Cardiac muscle cell (in vitro differentiated cells and primary cell): ENCODE results near the gene RAF1. TPM values are rescaled to one million over a fixed set of nuclear protein-coding genes. Genes with fewer than 3 reads are reported as not detected.

ENCODE experiments used
- DNase-seq, 2 donors: peaks; one replicate each; pipeline versions ENCODE4 v3.0.0 to v3.0.0-alpha.2; 2010 to 2017; ENCODE audit warnings: low read depth in 1 of 2, low spot score in 1 of 2
- H3K27ac ChIP-seq: fragments of 200-600 bp; sonication (generic); 2 replicates; pipeline ENCODE4 v1.5.1; 2016
- H3K27me3 ChIP-seq: fragments of 200-600 bp; sonication (generic); 2 replicates; pipeline ENCODE4 v1.6.0; 2016; ENCODE audit warnings: control low read depth
- H3K36me3 ChIP-seq: fragments of 200-600 bp; sonication (generic); 2 replicates; pipeline ENCODE4 v1.5.1; 2016; ENCODE audit warnings: control low read depth
- H3K4me1 ChIP-seq: fragments of 200-600 bp; sonication (generic); 2 replicates; pipeline ENCODE4 v1.8.1; 2017; ENCODE audit warnings: low read depth, mild to moderate bottlenecking, mixed run types
- H3K4me3 ChIP-seq: fragments of 200-600 bp; sonication (generic); 2 replicates; pipeline ENCODE4 v1.5.1; 2016; ENCODE audit warnings: mild to moderate bottlenecking
- H3K9me3 ChIP-seq: fragments of 200-600 bp; sonication (generic); 2 replicates; pipeline ENCODE4 v1.5.1; 2017; ENCODE audit warnings: low read depth, mild to moderate bottlenecking, control low read depth
- polyA plus RNA-seq: library from polyadenylated mRNA; unstranded; fragments of >200 nt; fragmentation: Nextera tagmentation; extraction: Ambion mirVana; gene quantifications from 2 replicates; pipeline ENCODE4 v1.2.1, GENCODE V29; 2016
- total RNA-seq: library from RNA; depleted of rRNA; stranded (reverse); fragments of >200 nt; gene quantifications from 2 replicates; pipeline ENCODE4 v1.2.3, GENCODE V29; 2016
- TF ChIP-seq, protein P1 (sequence below): IDR thresholded peaks from 2 replicates; pipeline ENCODE4 v1.5.1; 2012; ENCODE audit warnings: low read depth, mild to moderate bottlenecking, low read length

RAF1 gene
- total and polyA plus RNA-seq, 2 experiments from 2014 or later = 82.8 to 153 TPM

DNA sequence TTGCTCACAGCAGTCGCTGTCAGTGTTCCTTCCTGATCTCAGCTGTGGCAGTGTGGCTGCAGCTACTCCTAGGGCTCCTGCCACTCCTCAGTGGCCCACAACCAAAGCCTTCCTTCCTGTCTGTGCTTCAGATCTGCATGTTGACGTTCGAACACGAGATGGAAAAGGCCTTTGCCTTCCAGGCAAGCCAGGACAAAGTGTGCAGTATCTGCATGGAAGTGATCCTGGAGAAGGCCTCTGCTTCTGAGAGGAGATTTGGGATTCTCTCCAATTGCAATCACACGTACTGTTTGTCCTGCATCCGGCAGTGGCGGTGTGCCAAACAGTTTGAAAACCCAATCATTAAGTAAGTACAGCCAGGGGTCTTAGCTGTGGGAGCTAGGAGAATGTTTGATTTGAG is 89.3 kb downstream of the RAF1 start:
- H3K27ac ChIP-seq = no peak overlapping the region
- H3K27me3 ChIP-seq = no peaks in the 10 kb centered on the region
- TF ChIP-seq, protein P1, sequence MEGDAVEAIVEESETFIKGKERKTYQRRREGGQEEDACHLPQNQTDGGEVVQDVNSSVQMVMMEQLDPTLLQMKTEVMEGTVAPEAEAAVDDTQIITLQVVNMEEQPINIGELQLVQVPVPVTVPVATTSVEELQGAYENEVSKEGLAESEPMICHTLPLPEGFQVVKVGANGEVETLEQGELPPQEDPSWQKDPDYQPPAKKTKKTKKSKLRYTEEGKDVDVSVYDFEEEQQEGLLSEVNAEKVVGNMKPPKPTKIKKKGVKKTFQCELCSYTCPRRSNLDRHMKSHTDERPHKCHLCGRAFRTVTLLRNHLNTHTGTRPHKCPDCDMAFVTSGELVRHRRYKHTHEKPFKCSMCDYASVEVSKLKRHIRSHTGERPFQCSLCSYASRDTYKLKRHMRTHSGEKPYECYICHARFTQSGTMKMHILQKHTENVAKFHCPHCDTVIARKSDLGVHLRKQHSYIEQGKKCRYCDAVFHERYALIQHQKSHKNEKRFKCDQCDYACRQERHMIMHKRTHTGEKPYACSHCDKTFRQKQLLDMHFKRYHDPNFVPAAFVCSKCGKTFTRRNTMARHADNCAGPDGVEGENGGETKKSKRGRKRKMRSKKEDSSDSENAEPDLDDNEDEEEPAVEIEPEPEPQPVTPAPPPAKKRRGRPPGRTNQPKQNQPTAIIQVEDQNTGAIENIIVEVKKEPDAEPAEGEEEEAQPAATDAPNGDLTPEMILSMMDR = no peak
- DNase-seq = peak in 1 of 2 donors; percentile 49
- H3K36me3 ChIP-seq = peaks cover 69% of the 10 kb centered on the region
- no peaks in the 10 kb centered on the region for H3K9me3 ChIP-seq
- no peaks in the 10 kb centered on the region for H3K4me1 ChIP-seq
- H3K4me3 ChIP-seq = no peak overlapping the region

DNA sequence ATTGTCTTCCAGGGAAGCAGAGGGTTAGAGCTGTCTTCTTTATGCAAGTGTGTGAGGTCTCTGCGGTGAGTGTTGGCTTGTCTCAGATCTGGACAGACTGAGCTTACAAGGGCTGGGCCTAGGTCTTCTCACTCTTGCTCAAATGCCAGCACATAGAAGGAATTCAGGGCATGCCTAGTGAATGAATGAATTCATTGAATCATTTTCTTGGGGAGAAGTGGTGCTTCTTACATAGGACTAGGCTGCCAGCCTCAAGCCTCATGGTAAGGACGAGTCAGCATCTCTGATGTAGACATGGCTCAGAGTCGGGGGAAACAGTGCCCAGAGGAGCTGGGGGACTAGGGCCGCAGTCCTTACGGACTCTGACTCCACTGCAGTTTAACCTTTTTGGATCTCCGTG is 89.8 kb downstream of the RAF1 start:
- Histone ChIP-seq H3K36me3 (peaks cover 69% of the 10 kb centered on the region), H3K4me1 (no peaks in the 10 kb centered on the region), H3K4me3 (no peak overlapping the region), H3K27ac (no peak overlapping the region), H3K27me3 (no peaks in the 10 kb centered on the region), H3K9me3 (no peaks in the 10 kb centered on the region)
- no peak for DNase-seq
- TF ChIP-seq, protein P1 = no peak

DNA sequence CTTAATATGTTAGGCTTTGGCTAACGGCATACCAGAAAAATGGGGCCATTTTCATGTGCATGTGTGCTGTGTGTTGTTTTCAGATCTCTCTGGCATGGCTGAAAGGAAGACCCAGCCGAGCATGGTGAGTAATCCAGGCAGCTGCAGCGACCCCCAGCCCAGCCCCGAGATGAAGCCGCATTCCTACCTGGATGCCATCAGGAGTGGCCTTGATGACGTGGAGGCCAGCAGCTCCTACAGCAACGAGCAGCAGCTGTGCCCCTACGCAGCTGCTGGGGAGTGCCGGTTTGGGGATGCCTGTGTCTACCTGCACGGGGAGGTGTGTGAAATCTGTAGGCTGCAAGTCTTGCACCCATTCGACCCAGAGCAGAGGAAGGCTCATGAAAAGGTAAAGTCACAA is 91.9 kb downstream of the RAF1 start:
- no peak for DNase-seq
- no peaks in the 10 kb centered on the region for H3K4me1 ChIP-seq
- no peak overlapping the region for H3K4me3 ChIP-seq
- H3K27me3 ChIP-seq = no peaks in the 10 kb centered on the region
- H3K27ac ChIP-seq = no peak overlapping the region
- TF ChIP-seq, protein P1 = no peak
- no peaks in the 10 kb centered on the region for H3K9me3 ChIP-seq
- H3K36me3 ChIP-seq = peaks cover 56% of the 10 kb centered on the region

DNA sequence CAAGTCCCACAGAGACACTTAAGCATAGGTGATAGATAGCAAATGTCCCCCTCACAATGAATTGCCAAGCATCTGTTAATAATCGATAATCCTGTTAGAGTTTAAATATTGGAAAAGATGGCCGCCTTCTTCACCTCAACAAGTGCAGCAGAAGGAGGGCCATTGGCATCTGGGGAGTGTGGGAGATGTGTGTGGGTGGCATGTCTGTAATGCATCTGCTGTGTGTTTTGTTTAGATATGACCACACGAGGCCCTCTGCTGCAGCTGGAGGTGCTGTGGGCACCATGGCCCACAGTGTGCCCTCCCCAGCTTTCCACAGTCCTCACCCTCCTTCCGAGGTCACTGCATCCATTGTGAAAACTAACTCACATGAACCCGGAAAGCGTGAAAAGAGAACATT is 94.1 kb downstream of the RAF1 start:
- TF ChIP-seq, protein P1 = no peak
- Histone ChIP-seq H3K9me3 (no peaks in the 10 kb centered on the region), H3K27me3 (no peaks in the 10 kb centered on the region), H3K4me1 (no peaks in the 10 kb centered on the region), H3K4me3 (no peak overlapping the region), H3K27ac (no peak overlapping the region), H3K36me3 (peaks cover 41% of the 10 kb centered on the region)
- DNase-seq = no peak

DNA sequence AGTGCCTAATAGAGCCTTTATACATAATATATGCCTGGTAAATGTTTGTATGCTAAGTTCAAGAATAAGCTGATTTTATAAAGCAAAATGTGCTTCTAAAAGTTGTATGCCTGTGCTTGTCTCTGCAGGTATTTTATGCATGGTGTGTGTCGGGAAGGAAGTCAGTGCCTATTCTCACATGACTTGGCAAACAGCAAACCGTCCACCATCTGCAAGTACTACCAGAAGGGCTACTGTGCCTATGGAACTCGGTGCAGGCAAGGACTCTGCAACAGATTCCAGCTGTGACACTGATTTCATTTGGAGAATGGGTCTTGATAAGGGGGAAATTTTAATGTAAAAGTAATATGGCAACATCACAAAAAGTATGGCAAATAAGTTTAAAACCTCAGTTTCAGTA is 95.2 kb downstream of the RAF1 start:
- TF ChIP-seq, protein P1 = no peak
- Histone ChIP-seq H3K27ac (no peak overlapping the region), H3K4me1 (no peaks in the 10 kb centered on the region), H3K4me3 (no peak overlapping the region), H3K9me3 (no peaks in the 10 kb centered on the region), H3K36me3 (peaks cover 35% of the 10 kb centered on the region), H3K27me3 (no peaks in the 10 kb centered on the region)
- no peak for DNase-seq

DNA sequence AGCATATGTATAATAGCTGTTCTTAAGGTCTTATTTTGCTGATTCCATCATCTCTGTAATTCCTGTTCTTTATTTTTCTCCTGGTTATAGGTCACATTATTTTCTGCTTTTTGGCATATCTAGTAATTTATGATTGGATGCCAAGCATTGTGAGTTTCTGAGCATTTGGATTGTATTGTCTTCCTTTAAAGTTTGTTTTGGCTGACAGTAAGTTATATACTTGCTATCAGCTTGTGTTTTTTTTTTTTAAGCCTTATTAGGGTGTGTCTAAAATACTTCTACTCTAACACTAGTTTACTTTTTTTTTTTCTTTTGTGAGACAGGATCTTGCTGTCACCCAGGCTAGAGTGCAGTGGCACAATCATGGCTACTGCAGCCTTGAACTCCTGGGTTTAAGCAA is 96.9 kb downstream of the RAF1 start:
- TF ChIP-seq, protein P1 = no peak
- Histone ChIP-seq H3K4me1 (peaks cover 13% of the 10 kb centered on the region), H3K36me3 (peaks cover 17% of the 10 kb centered on the region), H3K9me3 (no peaks in the 10 kb centered on the region), H3K27me3 (no peaks in the 10 kb centered on the region), H3K27ac (no peak overlapping the region), H3K4me3 (no peak overlapping the region)
- DNase-seq = no peak
